ENCODE results near the gene EPB41L3.
"Not testable (repeated sequence)": the region's sequence is repeated elsewhere in the genome, so short reads cannot be mapped to it uniquely, and the experiment has no call there.

Gene EPB41L3

DNA sequence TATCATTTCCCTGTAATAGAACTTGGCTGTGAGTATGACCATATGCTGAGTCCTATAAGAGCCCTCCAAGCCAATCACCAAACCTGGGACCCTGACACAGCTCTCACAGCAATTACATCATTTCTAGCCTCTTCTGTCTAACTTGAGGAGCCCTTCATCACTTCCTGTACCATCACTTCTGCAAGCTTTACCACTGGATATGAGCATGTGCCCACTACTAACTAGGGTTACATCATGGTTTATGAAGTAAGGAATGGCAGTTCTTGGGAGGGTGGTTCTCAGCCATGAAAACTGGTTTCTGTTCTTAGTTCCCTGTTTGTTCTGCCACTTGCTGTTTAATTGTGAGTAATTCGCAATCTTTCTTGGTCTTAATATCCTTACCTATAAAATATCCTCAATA lies 31.0 kb upstream of the EPB41L3 start:
- TF ChIP-seq, protein P1, sequence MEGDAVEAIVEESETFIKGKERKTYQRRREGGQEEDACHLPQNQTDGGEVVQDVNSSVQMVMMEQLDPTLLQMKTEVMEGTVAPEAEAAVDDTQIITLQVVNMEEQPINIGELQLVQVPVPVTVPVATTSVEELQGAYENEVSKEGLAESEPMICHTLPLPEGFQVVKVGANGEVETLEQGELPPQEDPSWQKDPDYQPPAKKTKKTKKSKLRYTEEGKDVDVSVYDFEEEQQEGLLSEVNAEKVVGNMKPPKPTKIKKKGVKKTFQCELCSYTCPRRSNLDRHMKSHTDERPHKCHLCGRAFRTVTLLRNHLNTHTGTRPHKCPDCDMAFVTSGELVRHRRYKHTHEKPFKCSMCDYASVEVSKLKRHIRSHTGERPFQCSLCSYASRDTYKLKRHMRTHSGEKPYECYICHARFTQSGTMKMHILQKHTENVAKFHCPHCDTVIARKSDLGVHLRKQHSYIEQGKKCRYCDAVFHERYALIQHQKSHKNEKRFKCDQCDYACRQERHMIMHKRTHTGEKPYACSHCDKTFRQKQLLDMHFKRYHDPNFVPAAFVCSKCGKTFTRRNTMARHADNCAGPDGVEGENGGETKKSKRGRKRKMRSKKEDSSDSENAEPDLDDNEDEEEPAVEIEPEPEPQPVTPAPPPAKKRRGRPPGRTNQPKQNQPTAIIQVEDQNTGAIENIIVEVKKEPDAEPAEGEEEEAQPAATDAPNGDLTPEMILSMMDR (IDR thresholded peaks at IDR 0.05; ENCODE audit: insufficient read depth, low read depth, low read length, missing control alignments) = no peak
- H3K4me3 ChIP-seq (ENCODE audit: low read length) = no peak overlapping the region
- DNase-seq (ENCODE audit: low read depth) = no peak

- DNase-seq (ENCODE audit: low read depth) = no peak
- TF ChIP-seq, protein P1 (IDR thresholded peaks at IDR 0.05; ENCODE audit: insufficient read depth, low read depth, low read length, missing control alignments) = no peak
- no peak overlapping the region for H3K4me3 ChIP-seq (ENCODE audit: low read length)
These were observed 27.9 kb upstream of the EPB41L3 start for GRCh38 chr18:5571666-5572065.

- DNase-seq (ENCODE audit: low read depth) = peak; percentile 9
- H3K4me3 ChIP-seq (ENCODE audit: low read length) = not testable (repeated sequence)
These were observed 26.8 kb upstream of the EPB41L3 start for GRCh38 chr18:5570613-5571012.

DNA sequence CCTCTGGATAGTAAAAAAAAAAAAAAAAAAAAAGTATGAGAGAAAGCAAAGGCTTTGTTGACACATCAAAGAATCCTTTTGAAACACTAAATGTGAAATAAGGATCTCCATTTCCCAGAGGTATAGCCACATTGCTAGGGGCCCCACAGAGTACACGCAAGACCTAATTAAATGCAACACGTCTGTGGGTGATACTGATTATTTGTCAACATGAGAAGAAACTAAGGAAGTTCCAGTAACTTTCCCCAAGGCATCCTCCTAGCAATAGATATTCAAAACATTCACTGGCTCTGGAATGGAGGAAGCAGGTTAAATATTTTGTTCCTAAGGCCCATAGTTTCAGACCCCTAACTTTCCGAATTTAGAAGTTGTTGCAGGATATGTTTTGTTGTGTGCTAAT lies 24.6 kb upstream of the EPB41L3 start:
- TF ChIP-seq, protein P1 (IDR thresholded peaks at IDR 0.05; ENCODE audit: insufficient read depth, low read depth, low read length, missing control alignments) = no peak
- DNase-seq (ENCODE audit: low read depth) = no peak
- no peak overlapping the region for H3K4me3 ChIP-seq (ENCODE audit: low read length)

GRCh38 chr18:5558851-5559250 lies 15.1 kb upstream of the EPB41L3 start:
- TF ChIP-seq, protein P1 (IDR thresholded peaks at IDR 0.05; ENCODE audit: insufficient read depth, low read depth, low read length, missing control alignments) = no peak
- DNase-seq (ENCODE audit: low read depth) = no peak
- H3K4me3 ChIP-seq (ENCODE audit: low read length) = no peak overlapping the region

DNA sequence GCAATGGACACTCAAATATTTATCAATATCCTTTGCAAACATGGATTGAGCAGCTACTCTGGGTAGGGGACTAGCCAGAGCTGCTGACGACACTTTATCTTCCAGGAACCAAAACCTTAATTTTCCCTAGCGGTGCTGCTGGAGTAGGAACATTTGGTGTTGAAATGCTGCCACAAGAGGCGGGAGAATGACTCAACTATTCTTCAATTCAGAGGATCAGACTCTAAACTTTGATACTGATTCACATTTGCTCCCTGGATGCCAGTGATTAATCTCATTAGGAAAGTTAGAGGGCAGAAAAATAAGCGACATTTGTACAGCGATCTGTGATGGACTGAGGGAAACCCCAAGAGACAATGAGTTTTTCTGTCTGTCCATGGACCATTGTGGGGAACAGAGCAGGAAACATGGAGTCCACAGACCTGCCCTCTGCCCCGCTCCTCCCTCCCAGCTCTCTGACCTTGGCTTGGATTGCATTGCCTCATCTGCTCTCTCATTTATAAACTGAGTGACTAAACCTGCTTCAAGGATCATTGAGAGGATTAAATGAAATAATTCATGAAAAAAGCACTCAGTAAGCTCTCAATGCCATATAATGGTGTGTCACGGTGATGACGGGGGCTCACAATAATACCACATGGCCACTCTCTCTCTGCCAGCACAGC lies 12.6 kb upstream of the EPB41L3 start:
- TF ChIP-seq, protein P1 (IDR thresholded peaks at IDR 0.05; ENCODE audit: insufficient read depth, low read depth, low read length, missing control alignments) = no peak
- DNase-seq (ENCODE audit: low read depth) = no peak
- no peak overlapping the region for H3K4me3 ChIP-seq (ENCODE audit: low read length)

DNA sequence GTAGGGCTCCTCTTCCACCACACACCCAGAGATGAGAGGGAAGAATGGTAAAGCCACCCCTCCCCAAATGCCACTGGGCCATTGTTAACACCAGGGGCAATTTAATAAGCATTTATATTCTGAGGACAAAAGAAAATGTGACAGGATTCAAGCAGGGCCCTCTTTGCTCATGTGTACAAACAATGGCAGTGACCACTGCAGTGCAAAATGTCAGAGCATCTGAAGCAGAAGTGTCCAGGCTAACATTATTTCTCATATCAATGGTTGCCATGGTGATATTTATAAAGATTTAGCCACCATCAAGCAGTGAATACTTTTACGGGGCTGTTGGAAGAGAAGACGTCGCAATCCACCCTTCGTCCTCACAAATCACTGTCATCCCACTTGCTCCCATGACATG lies 10.8 kb upstream of the EPB41L3 start:
- H3K4me3 ChIP-seq (ENCODE audit: low read length) = no peak overlapping the region
- TF ChIP-seq, protein P1 (IDR thresholded peaks at IDR 0.05; ENCODE audit: insufficient read depth, low read depth, low read length, missing control alignments) = no peak

More for the DNA sequence above, 10.8 kb upstream of the EPB41L3 start:
- no peak for DNase-seq (ENCODE audit: low read depth)

All from epithelial cell of esophagus (primary cell).